HepG2 (cell line): ENCODE results near the gene B9D2. TPM values are rescaled to one million over a fixed set of nuclear protein-coding genes. Genes with fewer than 3 reads are reported as not detected.
A peak's percentile ranks its signal among the peaks of the same experiment; 100 is the strongest.

ENCODE experiments used
- HOXA7 ChIP-seq: sonication (generic); formaldehyde crosslinking; IDR thresholded peaks from 2 replicates; pipeline ENCODE4 v1.8.1; 2022; ENCODE audit warnings: mild to moderate bottlenecking, missing genetic modification reagents, moderate library complexity
- POLR2G ChIP-seq: fragments of 200-400 bp; formaldehyde crosslinking; IDR thresholded peaks from 2 replicates; pipeline ENCODE4 v1.6.1; 2018; ENCODE audit warnings: mild to moderate bottlenecking, low read depth, low read length, moderate library complexity
- RBFOX2 ChIP-seq: fragments of 200-400 bp; formaldehyde crosslinking; IDR thresholded peaks from 2 replicates; pipeline ENCODE4 v1.6.1; 2017; ENCODE audit warnings: low read depth, mild to moderate bottlenecking, low read length
- ZBTB7B ChIP-seq: sonication (generic); formaldehyde crosslinking; IDR thresholded peaks from 2 replicates; pipeline ENCODE4 v1.4.0; 2020; ENCODE audit warnings: missing genetic modification reagents
- ZNF232 ChIP-seq: sonication (generic); formaldehyde crosslinking; IDR thresholded peaks from 2 replicates; pipeline ENCODE4 v1.4.0; 2020; ENCODE audit warnings: missing genetic modification reagents, borderline replicate concordance
- ZNF274 ChIP-seq: sonication (generic); formaldehyde crosslinking; IDR thresholded peaks from 2 replicates; pipeline ENCODE4 v1.5.1; 2020; ENCODE audit warnings: mild to moderate bottlenecking, missing genetic modification reagents
- ZNF354B ChIP-seq: sonication (generic); formaldehyde crosslinking; IDR thresholded peaks from 2 replicates; pipeline ENCODE4 v1.8.0; 2022; ENCODE audit warnings: mild to moderate bottlenecking, missing genetic modification reagents
- ZNF503 ChIP-seq: sonication (generic); formaldehyde crosslinking; IDR thresholded peaks from 2 replicates; pipeline ENCODE4 v1.4.0; 2020; ENCODE audit warnings: missing genetic modification reagents
- ZNF550 ChIP-seq: sonication (generic); formaldehyde crosslinking; IDR thresholded peaks from 2 replicates; pipeline ENCODE4 v1.4.0; 2020; ENCODE audit warnings: mild to moderate bottlenecking, missing genetic modification reagents, borderline replicate concordance
- ZNF770 ChIP-seq: sonication (generic); formaldehyde crosslinking; IDR thresholded peaks from 2 replicates; pipeline ENCODE4 v1.5.0; 2020; ENCODE audit warnings: mild to moderate bottlenecking, missing genetic modification reagents
- polyA plus RNA-seq, 8 experiments: library from polyadenylated mRNA; depleted of rRNA in 3 of 8; stranded (reverse) in 7 of 8; unstranded in 1 of 8; fragments of >200 nt; fragmentation: Illumina TruSeq in 4 of 8; extraction: Trizol in 4 of 8; gene quantifications; 2 replicates each; pipeline versions ENCODE4 v1.2.1 to v1.2.3, GENCODE V29; 2011 to 2016; ENCODE audit warnings: low read depth in 4 of 8, missing spikeins in 1 of 8, mixed read lengths in 1 of 8; ENCODE audit not compliant: insufficient read depth in 1 of 8
- total RNA-seq, 5 experiments: library from RNA; depleted of rRNA; stranded (reverse); fragments of >200 nt; fragmentation: Illumina TruSeq; extraction: Trizol; gene quantifications; 2 replicates each; pipeline ENCODE4 v1.2.3, GENCODE V29; 2016; ENCODE audit warnings: low read depth in 1 of 5
- TF ChIP-seq, protein P1 (sequence below): sonication (generic); formaldehyde crosslinking; IDR thresholded peaks from 2 replicates; pipeline ENCODE4 v1.8.0; 2022; ENCODE audit warnings: missing genetic modification reagents, mild to moderate bottlenecking, borderline replicate concordance
- TF ChIP-seq, protein P2 (sequence below): sonication (generic); formaldehyde crosslinking; IDR thresholded peaks from 2 replicates; pipeline ENCODE4 v1.4.0; 2020; ENCODE audit warnings: mild to moderate bottlenecking, missing genetic modification reagents, borderline replicate concordance
- TF ChIP-seq, protein P3 (sequence below): sonication (generic); formaldehyde crosslinking; IDR thresholded peaks from 2 replicates; pipeline ENCODE4; 2020; ENCODE audit warnings: missing genetic modification reagents, mild to moderate bottlenecking, borderline replicate concordance
- TF ChIP-seq, protein P4 (sequence below), 2 experiments: IDR thresholded peaks; 2 replicates each; pipeline ENCODE4 v1.6.1; 2011 to 2012; ENCODE audit warnings: low read length in 2 of 2, borderline replicate concordance in 1 of 2, low read depth in 1 of 2, mild to moderate bottlenecking in 1 of 2, moderate library complexity in 1 of 2

Gene B9D2
- total and polyA plus RNA-seq, 2 of the 13 experiments (the other 11 are each of a cell fraction or from before 2014, with no cell fraction given), result 3.1 to 4.4 TPM

GRCh38 chr19:41308450-41309179 is 55.3 kb downstream of the B9D2 start (continued):
- TF ChIP-seq, protein P1, sequence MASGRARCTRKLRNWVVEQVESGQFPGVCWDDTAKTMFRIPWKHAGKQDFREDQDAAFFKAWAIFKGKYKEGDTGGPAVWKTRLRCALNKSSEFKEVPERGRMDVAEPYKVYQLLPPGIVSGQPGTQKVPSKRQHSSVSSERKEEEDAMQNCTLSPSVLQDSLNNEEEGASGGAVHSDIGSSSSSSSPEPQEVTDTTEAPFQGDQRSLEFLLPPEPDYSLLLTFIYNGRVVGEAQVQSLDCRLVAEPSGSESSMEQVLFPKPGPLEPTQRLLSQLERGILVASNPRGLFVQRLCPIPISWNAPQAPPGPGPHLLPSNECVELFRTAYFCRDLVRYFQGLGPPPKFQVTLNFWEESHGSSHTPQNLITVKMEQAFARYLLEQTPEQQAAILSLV (CRISPR knock-in tag), result no peak
- TF ChIP-seq, protein P2, sequence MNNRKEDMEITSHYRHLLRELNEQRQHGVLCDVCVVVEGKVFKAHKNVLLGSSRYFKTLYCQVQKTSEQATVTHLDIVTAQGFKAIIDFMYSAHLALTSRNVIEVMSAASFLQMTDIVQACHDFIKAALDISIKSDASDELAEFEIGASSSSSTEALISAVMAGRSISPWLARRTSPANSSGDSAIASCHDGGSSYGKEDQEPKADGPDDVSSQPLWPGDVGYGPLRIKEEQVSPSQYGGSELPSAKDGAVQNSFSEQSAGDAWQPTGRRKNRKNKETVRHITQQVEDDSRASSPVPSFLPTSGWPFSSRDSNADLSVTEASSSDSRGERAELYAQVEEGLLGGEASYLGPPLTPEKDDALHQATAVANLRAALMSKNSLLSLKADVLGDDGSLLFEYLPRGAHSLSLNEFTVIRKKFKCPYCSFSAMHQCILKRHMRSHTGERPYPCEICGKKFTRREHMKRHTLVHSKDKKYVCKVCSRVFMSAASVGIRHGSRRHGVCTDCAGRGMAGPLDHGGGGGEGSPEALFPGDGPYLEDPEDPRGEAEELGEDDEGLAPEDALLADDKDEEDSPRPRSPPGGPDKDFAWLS (CRISPR knock-in tag), result no peak
- TF ChIP-seq RBFOX2 (peak; percentile 60; the same call in 1 of the 2 replicates), ZNF274 (CRISPR knock-in tag) (no peak), ZNF550 (no peak), ZNF770 (no peak), ZBTB7B (CRISPR knock-in tag) (no peak), ZNF232 (no peak), ZNF503 (CRISPR knock-in tag) (no peak), HOXA7 (no peak), POLR2G (peak; percentile 64), ZNF354B (CRISPR knock-in tag) (no peak)
- TF ChIP-seq, protein P3, sequence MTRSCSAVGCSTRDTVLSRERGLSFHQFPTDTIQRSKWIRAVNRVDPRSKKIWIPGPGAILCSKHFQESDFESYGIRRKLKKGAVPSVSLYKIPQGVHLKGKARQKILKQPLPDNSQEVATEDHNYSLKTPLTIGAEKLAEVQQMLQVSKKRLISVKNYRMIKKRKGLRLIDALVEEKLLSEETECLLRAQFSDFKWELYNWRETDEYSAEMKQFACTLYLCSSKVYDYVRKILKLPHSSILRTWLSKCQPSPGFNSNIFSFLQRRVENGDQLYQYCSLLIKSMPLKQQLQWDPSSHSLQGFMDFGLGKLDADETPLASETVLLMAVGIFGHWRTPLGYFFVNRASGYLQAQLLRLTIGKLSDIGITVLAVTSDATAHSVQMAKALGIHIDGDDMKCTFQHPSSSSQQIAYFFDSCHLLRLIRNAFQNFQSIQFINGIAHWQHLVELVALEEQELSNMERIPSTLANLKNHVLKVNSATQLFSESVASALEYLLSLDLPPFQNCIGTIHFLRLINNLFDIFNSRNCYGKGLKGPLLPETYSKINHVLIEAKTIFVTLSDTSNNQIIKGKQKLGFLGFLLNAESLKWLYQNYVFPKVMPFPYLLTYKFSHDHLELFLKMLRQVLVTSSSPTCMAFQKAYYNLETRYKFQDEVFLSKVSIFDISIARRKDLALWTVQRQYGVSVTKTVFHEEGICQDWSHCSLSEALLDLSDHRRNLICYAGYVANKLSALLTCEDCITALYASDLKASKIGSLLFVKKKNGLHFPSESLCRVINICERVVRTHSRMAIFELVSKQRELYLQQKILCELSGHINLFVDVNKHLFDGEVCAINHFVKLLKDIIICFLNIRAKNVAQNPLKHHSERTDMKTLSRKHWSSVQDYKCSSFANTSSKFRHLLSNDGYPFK (CRISPR knock-in tag), result 0 out of 2 replicates have a peak, but pooled peaks have one; percentile 35
- TF ChIP-seq, protein P4, sequence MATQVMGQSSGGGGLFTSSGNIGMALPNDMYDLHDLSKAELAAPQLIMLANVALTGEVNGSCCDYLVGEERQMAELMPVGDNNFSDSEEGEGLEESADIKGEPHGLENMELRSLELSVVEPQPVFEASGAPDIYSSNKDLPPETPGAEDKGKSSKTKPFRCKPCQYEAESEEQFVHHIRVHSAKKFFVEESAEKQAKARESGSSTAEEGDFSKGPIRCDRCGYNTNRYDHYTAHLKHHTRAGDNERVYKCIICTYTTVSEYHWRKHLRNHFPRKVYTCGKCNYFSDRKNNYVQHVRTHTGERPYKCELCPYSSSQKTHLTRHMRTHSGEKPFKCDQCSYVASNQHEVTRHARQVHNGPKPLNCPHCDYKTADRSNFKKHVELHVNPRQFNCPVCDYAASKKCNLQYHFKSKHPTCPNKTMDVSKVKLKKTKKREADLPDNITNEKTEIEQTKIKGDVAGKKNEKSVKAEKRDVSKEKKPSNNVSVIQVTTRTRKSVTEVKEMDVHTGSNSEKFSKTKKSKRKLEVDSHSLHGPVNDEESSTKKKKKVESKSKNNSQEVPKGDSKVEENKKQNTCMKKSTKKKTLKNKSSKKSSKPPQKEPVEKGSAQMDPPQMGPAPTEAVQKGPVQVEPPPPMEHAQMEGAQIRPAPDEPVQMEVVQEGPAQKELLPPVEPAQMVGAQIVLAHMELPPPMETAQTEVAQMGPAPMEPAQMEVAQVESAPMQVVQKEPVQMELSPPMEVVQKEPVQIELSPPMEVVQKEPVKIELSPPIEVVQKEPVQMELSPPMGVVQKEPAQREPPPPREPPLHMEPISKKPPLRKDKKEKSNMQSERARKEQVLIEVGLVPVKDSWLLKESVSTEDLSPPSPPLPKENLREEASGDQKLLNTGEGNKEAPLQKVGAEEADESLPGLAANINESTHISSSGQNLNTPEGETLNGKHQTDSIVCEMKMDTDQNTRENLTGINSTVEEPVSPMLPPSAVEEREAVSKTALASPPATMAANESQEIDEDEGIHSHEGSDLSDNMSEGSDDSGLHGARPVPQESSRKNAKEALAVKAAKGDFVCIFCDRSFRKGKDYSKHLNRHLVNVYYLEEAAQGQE (IDR thresholded peaks at IDR 0.05; ENCODE audit: borderline replicate concordance in 1 of 2, low read depth in 1 of 2, low read length in 2 of 2), result no peak
